ENCODE data around the gene ARHGEF37. TPM values are rescaled to one million over a fixed set of nuclear protein-coding genes. Genes with fewer than 3 reads are reported as not detected.
A peak's percentile ranks its signal among the peaks of the same experiment; 100 is the strongest.

Gene ARHGEF37
- total RNA-seq, 1 experiment from 2014 or later: 0.64 TPM

GRCh38 chr5:149636861-149637246 lies 55.6 kb downstream of the ARHGEF37 start:
- TF ChIP-seq CTCF (conservative IDR thresholded peaks at IDR 0.05; ENCODE audit: low read depth, low read length): peak; percentile 97
- TF ChIP-seq EZH2 (IDR thresholded peaks at IDR 0.05; ENCODE audit: borderline replicate concordance, low read depth, low read length, poor library complexity, severe bottlenecking): no peak
- H3K27ac ChIP-seq (ENCODE audit: low read depth, low read length, poor library complexity, severe bottlenecking): no peak overlapping the region
- no peaks in the 10 kb centered on the region for H3K36me3 ChIP-seq (ENCODE audit: insufficient read depth, low read length, poor library complexity, severe bottlenecking)
- POLR2A ChIA-PET (ENCODE audit: low non-redundant PET): no interaction called here
- DNase-seq (ENCODE audit: low spot score): peak; percentile 89
- CTCF ChIA-PET: interaction anchor here (0.6 to 1.9 kb wide), 5 partner anchors 192 to 576 kb away, joined by 4 to 8 read pairs (median 6); no protein-coding TSS in a partner anchor
- no peaks in the 10 kb centered on the region for H3K4me1 ChIP-seq (ENCODE audit: insufficient read depth, low read length, poor library complexity, severe bottlenecking)
- no peaks in the 10 kb centered on the region for H3K27me3 ChIP-seq (replicated peaks; ENCODE audit: insufficient read depth, low read depth, low read length, poor library complexity)
- intact Hi-C loops (cut with micrococcal nuclease; ENCODE audit: unreplicated experiment): loop anchor here (1.0 to 5.0 kb wide), 4 partner anchors 191 to 800 kb away; no protein-coding TSS in a partner anchor
- H3K9me3 ChIP-seq (ENCODE audit: low read depth, low read length, poor library complexity, severe bottlenecking): no peaks in the 10 kb centered on the region
- no TSS peak for BruUV-seq (replicated peaks)
- H3K4me3 ChIP-seq (ENCODE audit: low read depth, low read length, poor library complexity, severe bottlenecking): no peak overlapping the region

- no peaks in the 10 kb centered on the region for H3K27me3 ChIP-seq (replicated peaks; ENCODE audit: insufficient read depth, low read depth, low read length, poor library complexity)
- H3K4me3 ChIP-seq (ENCODE audit: low read depth, low read length, poor library complexity, severe bottlenecking): no peak overlapping the region
- TF ChIP-seq CTCF (conservative IDR thresholded peaks at IDR 0.05; ENCODE audit: low read depth, low read length) (no peak), EZH2 (IDR thresholded peaks at IDR 0.05; ENCODE audit: borderline replicate concordance, low read depth, low read length, poor library complexity, severe bottlenecking) (no peak)
- H3K27ac ChIP-seq (ENCODE audit: low read depth, low read length, poor library complexity, severe bottlenecking): no peak overlapping the region
- BruUV-seq (replicated peaks): no TSS peak
- POLR2A ChIA-PET (ENCODE audit: low non-redundant PET): no interaction called here
- H3K9me3 ChIP-seq (ENCODE audit: low read depth, low read length, poor library complexity, severe bottlenecking): no peaks in the 10 kb centered on the region
- no peaks in the 10 kb centered on the region for H3K4me1 ChIP-seq (ENCODE audit: insufficient read depth, low read length, poor library complexity, severe bottlenecking)
- intact Hi-C loops (cut with micrococcal nuclease; ENCODE audit: unreplicated experiment): loop anchor here (5.0 kb wide), 1 partner anchor 799 kb away; no protein-coding TSS in a partner anchor
- H3K36me3 ChIP-seq (ENCODE audit: insufficient read depth, low read length, poor library complexity, severe bottlenecking): no peaks in the 10 kb centered on the region
- no peak for DNase-seq (ENCODE audit: low spot score)
- CTCF ChIA-PET: interaction anchor here (0.6 to 1.2 kb wide), 2 partner anchors 190 to 192 kb away, joined by 3 to 5 read pairs; no protein-coding TSS in a partner anchor
These were observed 56.8 kb downstream of the ARHGEF37 start for GRCh38 chr5:149638136-149638535.

GRCh38 chr5:149638546-149639241 lies 57.4 kb downstream of the ARHGEF37 start:
- Histone ChIP-seq H3K4me1 (ENCODE audit: insufficient read depth, low read length, poor library complexity, severe bottlenecking) (no peaks in the 10 kb centered on the region), H3K4me3 (ENCODE audit: low read depth, low read length, poor library complexity, severe bottlenecking) (no peak overlapping the region), H3K36me3 (ENCODE audit: insufficient read depth, low read length, poor library complexity, severe bottlenecking) (no peaks in the 10 kb centered on the region), H3K27ac (ENCODE audit: low read depth, low read length, poor library complexity, severe bottlenecking) (no peak overlapping the region), H3K27me3 (replicated peaks; ENCODE audit: insufficient read depth, low read depth, low read length, poor library complexity) (no peaks in the 10 kb centered on the region), H3K9me3 (ENCODE audit: low read depth, low read length, poor library complexity, severe bottlenecking) (no peaks in the 10 kb centered on the region)
- TF ChIP-seq CTCF (conservative IDR thresholded peaks at IDR 0.05; ENCODE audit: low read depth, low read length) (no peak), EZH2 (IDR thresholded peaks at IDR 0.05; ENCODE audit: borderline replicate concordance, low read depth, low read length, poor library complexity, severe bottlenecking) (no peak)
- DNase-seq (ENCODE audit: low spot score): no peak
- POLR2A ChIA-PET (ENCODE audit: low non-redundant PET): no interaction called here
- no TSS peak for BruUV-seq (replicated peaks)
- CTCF ChIA-PET: interaction anchor here (0.6 to 1.2 kb wide), 2 partner anchors 189 to 191 kb away, joined by 3 to 5 read pairs; no protein-coding TSS in a partner anchor
- intact Hi-C loops (cut with micrococcal nuclease; ENCODE audit: unreplicated experiment): loop anchor here (5.0 kb wide), 1 partner anchor 799 kb away; no protein-coding TSS in a partner anchor

All from A673 (cell line).